Activated naive CD4-positive, alpha-beta T cell treated with anti-CD3 and anti-CD28 coated beads for 36 hours (primary cell): Measurements from ENCODE around the gene IL17RA. TPM values are rescaled to one million over a fixed set of nuclear protein-coding genes. Genes with fewer than 3 reads are reported as not detected.
A peak's percentile ranks its signal among the peaks of the same experiment; 100 is the strongest.

ENCODE experiments used
- CTCF ChIA-PET: fragments of 350-600 bp; sonication (Branson Sonifier 250); formaldehyde crosslinking; loops from one replicate; lab custom pipeline; 2021; ENCODE audit warnings: antibody characterized with exemption; lab: Charles Lee
- DNase-seq: peaks from one replicate; pipeline ENCODE4 v3.0.0-alpha.2; 2020
- H3K27ac Mint-ChIP-seq: one replicate; pipeline ENCODE4 v1.8.0; 2021; ENCODE audit warnings: mild to moderate bottlenecking, mixed read lengths
- H3K27me3 Mint-ChIP-seq: one replicate; pipeline ENCODE4 v1.8.0; 2021; ENCODE audit warnings: low read depth, mixed read lengths
- H3K36me3 Mint-ChIP-seq: one replicate; pipeline ENCODE4 v1.8.0; 2021; ENCODE audit warnings: low read depth, mixed read lengths
- H3K4me1 Mint-ChIP-seq: one replicate; pipeline ENCODE4 v1.8.0; 2021; ENCODE audit warnings: low read depth, mixed read lengths
- H3K4me3 Mint-ChIP-seq: one replicate; pipeline ENCODE4 v1.8.0; 2021; ENCODE audit warnings: mild to moderate bottlenecking, moderate library complexity, mixed read lengths
- H3K9me3 Mint-ChIP-seq: one replicate; pipeline ENCODE4 v1.8.0; 2021; ENCODE audit warnings: mixed read lengths
- intact Hi-C: fragments of 100-400 bp; cut with micrococcal nuclease; formaldehyde crosslinking; loops from one replicate; pipeline ENCODE4 v1.15.1; 2023
- total RNA-seq, 2 experiments: library from RNA; stranded (reverse); gene quantifications; one replicate each; pipeline ENCODE4 v1.2.3, GENCODE V29; 2021

Gene IL17RA
- total RNA-seq, 2 experiments from 2014 or later = 10.2 to 10.7 TPM

DNA sequence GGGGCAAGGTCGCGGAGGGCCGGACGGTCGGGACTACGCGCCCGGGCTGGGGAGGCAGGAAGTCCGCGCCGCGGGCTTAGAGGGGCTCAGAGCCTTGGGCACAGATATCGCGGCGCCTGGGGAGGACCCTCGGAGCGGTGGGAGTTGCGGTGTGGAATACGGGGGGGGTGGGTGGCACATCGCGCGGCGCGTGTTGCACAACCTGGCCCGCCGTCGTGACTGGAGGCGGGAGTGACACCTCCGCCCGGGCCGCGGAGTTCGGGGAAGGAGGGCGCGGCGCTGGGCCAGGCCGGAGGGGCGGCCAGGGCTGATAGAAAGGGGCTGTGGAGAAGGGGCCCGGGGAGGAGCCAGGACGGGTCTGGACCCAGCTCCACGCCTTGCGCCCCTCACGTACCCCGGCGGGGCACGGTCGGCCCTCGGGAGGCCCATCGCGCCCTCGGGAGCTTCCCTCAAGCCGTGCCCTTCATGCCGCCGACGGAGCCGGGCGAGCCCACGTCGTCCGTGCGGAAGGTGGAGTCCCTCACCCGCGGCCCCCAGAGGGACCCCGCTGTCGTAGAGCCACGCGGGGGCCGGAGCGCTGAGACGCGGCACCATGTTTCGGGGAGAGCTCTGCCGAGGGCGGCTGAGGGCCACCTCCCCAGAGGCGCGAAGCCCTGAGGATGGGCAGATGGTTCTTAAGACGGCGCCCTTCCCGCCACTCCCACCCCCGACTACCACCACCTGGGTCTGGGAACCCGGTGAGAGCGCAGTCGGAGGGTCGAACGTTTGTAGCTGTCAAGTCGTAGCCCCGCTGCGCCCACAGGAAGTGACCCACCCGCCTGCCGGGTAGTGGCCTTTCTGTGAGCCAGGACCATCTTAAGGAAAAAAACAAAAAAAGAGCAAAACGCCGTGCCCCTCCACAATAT, 729 bp downstream of the IL17RA start:
- DNase-seq = peak; percentile 37
- Mint-ChIP-seq H3K4me1 (peaks cover 46% of the 10 kb centered on the region), H3K4me3 (peak overlapping the region; percentile 84), H3K27me3 (no peaks in the 10 kb centered on the region), H3K27ac (peak overlapping the region; percentile 85), H3K9me3 (no peaks in the 10 kb centered on the region), H3K36me3 (peaks cover 2% of the 10 kb centered on the region)
- CTCF ChIA-PET = interaction anchor here (0.6 to 2.2 kb wide), 5 partner anchors 10 to 217 kb away, joined by 3 to 5 read pairs (median 4); no protein-coding TSS in a partner anchor
- intact Hi-C loops = loop anchor here (2.0 to 10.0 kb wide), 4 partner anchors 13 to 992 kb away; partner anchors contain the start of genes BID and PEX26

DNA sequence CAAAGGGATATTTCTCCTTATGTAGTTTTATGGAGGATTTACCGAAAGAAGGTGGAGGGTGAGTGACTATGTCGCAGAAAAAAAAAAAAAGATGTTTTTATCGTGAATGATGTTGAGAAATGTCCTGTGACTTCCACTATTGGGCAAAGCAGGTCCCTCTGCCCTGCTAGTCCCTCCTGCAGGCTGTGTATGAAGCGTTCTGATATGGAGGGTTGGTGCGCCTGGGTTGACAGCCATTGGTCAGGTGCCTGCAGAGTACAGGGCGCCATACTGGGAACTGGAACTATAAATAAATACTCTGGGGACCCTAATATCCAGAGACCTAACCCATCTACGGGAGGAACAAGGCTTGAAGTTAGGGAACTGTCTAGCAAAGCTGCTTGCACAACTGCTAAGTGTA, 1.5 kb downstream of the IL17RA start:
- peak; percentile 58 for DNase-seq
- H3K27ac Mint-ChIP-seq = peak overlapping the region; percentile 81
- CTCF ChIA-PET = interaction anchor here (0.5 to 2.2 kb wide), 6 partner anchors 11 to 1020 kb away, joined by 3 to 7 read pairs (median 4); no protein-coding TSS in a partner anchor

DNA sequence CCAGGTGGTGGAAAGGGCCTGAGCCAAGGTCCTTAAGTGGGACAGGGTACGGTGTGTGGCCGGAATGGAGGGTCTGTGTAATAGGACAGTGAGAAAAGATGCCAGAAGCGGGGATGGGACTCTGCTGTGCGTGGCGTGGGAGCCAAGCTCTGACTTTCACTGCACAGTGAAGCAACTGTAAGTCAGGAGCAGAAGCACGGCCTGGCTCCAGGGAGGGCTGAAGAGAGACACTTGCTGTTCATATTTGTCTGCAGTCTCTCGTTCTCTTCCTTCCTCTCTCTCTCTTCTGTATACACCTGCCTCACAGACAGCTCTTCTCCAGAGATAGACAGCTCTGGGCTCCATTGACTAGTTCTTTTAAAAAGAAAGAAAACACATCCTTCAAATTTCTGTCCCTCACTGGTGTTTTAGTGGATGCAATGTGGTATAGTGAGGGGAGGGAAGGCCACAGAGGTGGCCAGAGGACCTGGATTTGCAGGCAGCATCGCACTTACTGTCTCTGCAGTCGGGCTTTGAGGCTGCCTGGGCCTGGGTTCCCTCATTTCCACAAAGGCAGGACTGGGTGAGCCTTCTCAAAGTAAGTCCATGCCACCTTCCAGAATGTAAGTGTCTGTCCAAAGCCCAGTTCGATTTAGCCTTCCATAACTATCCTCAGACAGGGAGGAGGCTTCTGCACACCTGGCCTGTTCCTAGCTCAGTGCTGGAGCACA, 2.1 kb downstream of the IL17RA start:
- Mint-ChIP-seq H3K36me3 (peaks cover 2% of the 10 kb centered on the region), H3K9me3 (no peaks in the 10 kb centered on the region), H3K4me1 (peaks cover 60% of the 10 kb centered on the region), H3K27ac (peak overlapping the region; percentile 77), H3K27me3 (no peaks in the 10 kb centered on the region), H3K4me3 (peak overlapping the region; percentile 84)
- intact Hi-C loops = loop anchor here (1.0 to 10.0 kb wide), 6 partner anchors 30 to 990 kb away; partner anchors contain the start of genes BID and PEX26
- CTCF ChIA-PET = interaction anchor here (0.5 to 2.2 kb wide), 7 partner anchors 9 to 1019 kb away, joined by 3 to 7 read pairs (median 5); no protein-coding TSS in a partner anchor
- peak; percentile 31 for DNase-seq

More for the DNA sequence above, 1.5 kb downstream of the IL17RA start:
- no peaks in the 10 kb centered on the region for H3K9me3 Mint-ChIP-seq
- intact Hi-C loops = loop anchor here (5.0 to 10.0 kb wide), 3 partner anchors 686 to 991 kb away; partner anchors contain the start of genes BID and PEX26
- peaks cover 2% of the 10 kb centered on the region for H3K36me3 Mint-ChIP-seq
- peak overlapping the region; percentile 84 for H3K4me3 Mint-ChIP-seq
- H3K4me1 Mint-ChIP-seq = peaks cover 53% of the 10 kb centered on the region
- no peaks in the 10 kb centered on the region for H3K27me3 Mint-ChIP-seq

DNA sequence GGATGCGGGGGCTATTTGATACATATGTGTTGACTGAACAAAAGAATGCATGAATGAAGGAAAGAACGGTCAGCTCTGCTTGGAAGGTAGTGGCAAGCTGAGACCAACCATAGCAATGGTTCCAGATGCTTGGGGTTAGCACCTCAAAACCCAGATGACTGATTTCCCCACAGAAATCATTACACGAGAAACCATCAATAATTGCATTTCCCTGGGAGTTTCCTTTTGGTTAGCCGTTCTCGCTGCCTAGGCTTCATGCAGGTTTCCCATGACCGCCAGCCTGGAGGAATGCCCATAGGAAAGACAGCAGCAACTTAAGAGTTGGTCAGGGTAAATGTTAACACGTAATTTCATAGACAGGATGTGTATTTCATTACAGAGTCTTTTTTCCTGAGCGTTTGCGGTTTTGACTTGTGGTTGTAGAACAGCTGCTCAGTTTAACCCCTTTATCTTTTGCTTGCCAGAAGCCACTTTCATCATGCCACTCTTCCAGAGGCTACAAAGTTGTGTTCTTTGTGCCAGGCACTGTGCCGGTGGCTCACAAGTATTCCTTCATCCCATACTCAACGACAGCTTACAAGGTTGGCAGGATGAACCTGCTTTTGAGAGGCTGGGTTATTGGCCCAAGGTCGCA, 2.8 kb downstream of the IL17RA start:
- Mint-ChIP-seq H3K27me3 (no peaks in the 10 kb centered on the region), H3K36me3 (peaks cover 2% of the 10 kb centered on the region), H3K27ac (peak overlapping the region; percentile 77), H3K4me1 (peaks cover 66% of the 10 kb centered on the region), H3K4me3 (peak overlapping the region; percentile 84), H3K9me3 (no peaks in the 10 kb centered on the region)
- CTCF ChIA-PET = interaction anchor here (1.0 to 2.2 kb wide), 7 partner anchors 8 to 414 kb away, joined by 3 to 7 read pairs (median 5); no protein-coding TSS in a partner anchor
- peak; percentile 77 for DNase-seq
- intact Hi-C loops = loop anchor here (1.0 to 10.0 kb wide), 6 partner anchors 30 to 990 kb away; partner anchors contain the start of genes BID and PEX26

DNA sequence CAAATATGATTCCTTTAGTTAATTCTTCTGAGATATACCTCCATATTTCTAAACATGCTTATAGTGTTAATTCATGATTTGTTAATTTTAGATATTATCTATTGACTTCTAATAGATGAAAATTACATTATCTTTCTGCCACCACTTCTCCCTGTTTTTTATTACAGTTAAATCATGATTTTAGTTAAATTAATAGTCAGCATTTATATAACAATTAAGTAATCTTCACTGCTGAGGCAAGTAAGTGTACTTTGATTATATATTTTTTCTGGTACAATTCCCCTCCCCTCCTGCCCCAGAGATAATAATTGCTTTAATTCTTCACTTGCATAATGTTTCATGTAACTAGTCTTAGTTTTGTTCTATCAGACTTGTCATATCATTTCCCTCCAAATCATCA, 5.8 kb downstream of the IL17RA start:
- H3K27ac Mint-ChIP-seq = no peak overlapping the region
- peaks cover 2% of the 10 kb centered on the region for H3K36me3 Mint-ChIP-seq
- no peak overlapping the region for H3K4me3 Mint-ChIP-seq
- H3K27me3 Mint-ChIP-seq = no peaks in the 10 kb centered on the region
- peaks cover 87% of the 10 kb centered on the region for H3K4me1 Mint-ChIP-seq
- CTCF ChIA-PET = interaction anchor here (1.1 kb wide), 1 partner anchor 81 kb away, joined by 4 read pairs; no protein-coding TSS in a partner anchor
- H3K9me3 Mint-ChIP-seq = no peaks in the 10 kb centered on the region
- intact Hi-C loops = no loop called here
- no peak for DNase-seq

DNA sequence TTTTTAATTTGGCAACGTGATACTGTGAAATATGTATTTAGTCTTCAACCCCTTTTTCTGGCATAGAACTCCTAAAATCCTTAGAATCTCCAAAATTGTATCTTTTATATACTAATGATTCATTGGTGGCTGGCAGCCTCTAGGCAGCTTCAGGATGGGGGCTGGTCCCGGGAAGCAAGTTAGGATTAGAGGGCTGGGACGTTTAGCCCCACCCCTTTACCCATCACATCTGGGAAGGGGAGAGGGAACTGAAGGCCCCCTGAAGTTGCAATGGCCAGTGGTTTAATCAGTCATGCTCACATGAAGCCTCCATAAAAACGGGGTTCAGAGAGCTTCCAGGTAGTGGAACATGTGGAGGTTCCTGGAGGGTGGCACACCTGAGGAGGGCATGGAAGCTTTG, 7.1 kb downstream of the IL17RA start:
- DNase-seq = no peak
- Mint-ChIP-seq H3K9me3 (no peaks in the 10 kb centered on the region), H3K27ac (no peak overlapping the region), H3K36me3 (no peaks in the 10 kb centered on the region), H3K4me1 (peaks cover 87% of the 10 kb centered on the region), H3K4me3 (no peak overlapping the region), H3K27me3 (no peaks in the 10 kb centered on the region)
- intact Hi-C loops = no loop called here
- CTCF ChIA-PET = interaction anchor here (0.7 to 0.8 kb wide), 2 partner anchors 80 to 650 kb away, joined by 3 read pairs; no protein-coding TSS in a partner anchor

DNA sequence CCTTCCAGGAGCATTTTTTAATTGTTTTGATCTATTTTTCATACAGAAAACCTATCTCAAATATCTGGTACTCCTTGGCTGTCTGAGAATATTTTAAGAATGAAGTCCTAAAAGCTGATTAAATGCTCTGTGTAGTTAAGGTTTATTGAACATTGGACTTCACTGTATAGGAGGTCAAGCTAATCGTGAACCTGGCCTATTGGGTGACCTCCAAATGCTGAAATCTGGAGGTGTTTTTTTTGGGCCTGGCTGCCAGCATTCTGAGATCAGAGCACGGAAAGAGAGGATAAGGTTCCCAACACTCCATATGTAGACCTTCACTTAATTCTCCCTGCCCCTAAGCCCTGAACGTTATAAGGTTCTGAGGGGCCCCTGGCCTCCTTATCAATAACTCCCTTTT, 8.3 kb downstream of the IL17RA start:
- intact Hi-C loops = no loop called here
- DNase-seq = no peak
- CTCF ChIA-PET = interaction anchor here (0.6 to 1.5 kb wide), 3 partner anchors 13 to 78 kb away, joined by 3 to 4 read pairs (median 4); no protein-coding TSS in a partner anchor
- H3K36me3 Mint-ChIP-seq = peaks cover 4% of the 10 kb centered on the region
- H3K27me3 Mint-ChIP-seq = no peaks in the 10 kb centered on the region
- no peak overlapping the region for H3K27ac Mint-ChIP-seq
- H3K4me3 Mint-ChIP-seq = no peak overlapping the region
- no peaks in the 10 kb centered on the region for H3K9me3 Mint-ChIP-seq
- H3K4me1 Mint-ChIP-seq = peaks cover 87% of the 10 kb centered on the region

DNA sequence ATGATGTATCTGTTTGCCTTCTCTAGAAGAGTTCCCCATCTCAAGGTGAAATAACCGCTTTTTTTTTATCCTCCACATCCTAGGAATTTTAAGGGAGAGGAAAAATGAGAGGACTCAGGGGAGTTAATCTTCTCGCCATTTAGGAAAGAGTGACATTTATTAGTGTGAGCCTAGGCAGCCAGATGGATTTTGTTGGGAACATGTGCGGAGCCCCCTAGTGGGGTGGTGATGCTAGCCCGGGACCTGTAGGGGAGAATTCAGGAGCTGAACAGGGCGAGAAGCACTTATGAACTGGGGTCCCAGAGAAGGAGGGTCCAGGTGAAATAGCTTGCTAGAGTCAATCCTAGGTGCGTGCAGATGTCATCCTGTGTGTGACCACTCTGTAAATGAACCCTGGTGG, 10.7 kb downstream of the IL17RA start:
- Mint-ChIP-seq H3K36me3 (peaks cover 18% of the 10 kb centered on the region), H3K9me3 (no peaks in the 10 kb centered on the region), H3K4me3 (no peak overlapping the region), H3K4me1 (peaks cover 91% of the 10 kb centered on the region), H3K27me3 (no peaks in the 10 kb centered on the region), H3K27ac (no peak overlapping the region)
- intact Hi-C loops = no loop called here
- CTCF ChIA-PET = interaction anchor here (0.7 to 2.3 kb wide), 8 partner anchors 8 to 90 kb away, joined by 3 to 9 read pairs (median 3); no protein-coding TSS in a partner anchor
- DNase-seq = peak; percentile 3

DNA sequence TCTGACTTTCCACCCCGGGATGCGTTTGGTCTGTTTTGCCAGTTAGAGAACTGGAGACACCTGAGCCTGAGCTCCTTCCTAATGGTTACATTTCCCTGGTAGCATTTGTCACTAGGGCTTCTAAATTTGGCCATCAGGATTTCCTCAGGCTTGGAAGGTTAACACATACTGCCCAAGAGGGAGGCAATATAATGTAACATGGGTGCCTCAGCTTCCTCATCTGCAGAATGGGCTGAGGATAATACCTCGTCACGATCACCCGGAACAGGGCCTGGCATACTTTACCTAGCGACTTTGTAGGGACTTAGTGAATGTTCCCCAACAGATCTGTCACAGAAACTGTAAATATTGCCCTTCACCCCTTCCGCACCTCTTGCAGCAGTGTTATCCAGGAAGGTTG, 11.3 kb downstream of the IL17RA start:
- Mint-ChIP-seq H3K9me3 (no peaks in the 10 kb centered on the region), H3K4me3 (no peak overlapping the region), H3K27me3 (no peaks in the 10 kb centered on the region), H3K4me1 (peaks cover 91% of the 10 kb centered on the region), H3K27ac (no peak overlapping the region), H3K36me3 (peaks cover 22% of the 10 kb centered on the region)
- DNase-seq = no peak
- CTCF ChIA-PET = interaction anchor here (0.7 to 2.3 kb wide), 8 partner anchors 9 to 89 kb away, joined by 3 to 9 read pairs (median 4); no protein-coding TSS in a partner anchor
- intact Hi-C loops = no loop called here

DNA sequence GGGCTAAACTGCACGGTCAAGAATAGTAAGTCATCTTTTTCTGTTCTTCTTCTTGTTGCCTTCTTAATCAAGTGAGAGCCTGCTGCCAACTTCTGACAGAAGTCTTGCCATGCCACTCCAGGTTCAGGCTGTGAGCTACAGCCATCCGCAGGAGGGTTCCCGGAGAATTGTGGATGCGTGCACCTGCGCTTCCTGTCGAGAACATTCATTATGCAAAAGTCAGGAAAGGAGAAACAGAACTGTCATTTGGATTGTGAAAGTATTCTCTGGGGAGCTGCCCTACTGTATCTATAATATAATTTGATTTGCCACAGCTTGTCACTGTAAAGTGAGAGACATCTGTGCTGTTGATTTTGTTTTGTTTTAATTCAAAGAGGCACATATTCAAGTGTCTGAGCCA, 12.3 kb downstream of the IL17RA start:
- H3K4me3 Mint-ChIP-seq = no peak overlapping the region
- intact Hi-C loops = no loop called here
- CTCF ChIA-PET = interaction anchor here (1.0 to 2.3 kb wide), 7 partner anchors 9 to 88 kb away, joined by 3 to 9 read pairs (median 5); no protein-coding TSS in a partner anchor
- no peaks in the 10 kb centered on the region for H3K27me3 Mint-ChIP-seq
- peaks cover 32% of the 10 kb centered on the region for H3K36me3 Mint-ChIP-seq
- H3K27ac Mint-ChIP-seq = no peak overlapping the region
- H3K4me1 Mint-ChIP-seq = peaks cover 91% of the 10 kb centered on the region
- DNase-seq = no peak
- H3K9me3 Mint-ChIP-seq = no peaks in the 10 kb centered on the region

DNA sequence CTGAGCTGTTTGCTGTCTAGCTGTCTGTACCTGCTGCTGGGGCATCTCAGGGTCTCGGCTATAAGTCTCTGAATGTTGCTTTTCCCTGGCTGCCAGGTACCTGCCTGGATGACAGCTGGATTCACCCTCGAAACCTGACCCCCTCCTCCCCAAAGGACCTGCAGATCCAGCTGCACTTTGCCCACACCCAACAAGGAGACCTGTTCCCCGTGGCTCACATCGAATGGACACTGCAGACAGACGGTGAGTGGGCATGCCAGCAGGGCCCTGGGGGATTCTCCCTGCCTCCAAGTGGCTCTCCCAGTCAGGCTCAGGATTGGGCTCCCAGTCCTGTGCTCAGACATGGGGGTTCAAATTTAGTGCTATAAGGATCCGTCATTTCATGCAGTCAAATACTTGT, 12.9 kb downstream of the IL17RA start:
- Mint-ChIP-seq H3K4me3 (no peak overlapping the region), H3K27me3 (no peaks in the 10 kb centered on the region), H3K9me3 (no peaks in the 10 kb centered on the region), H3K4me1 (peaks cover 89% of the 10 kb centered on the region), H3K27ac (no peak overlapping the region), H3K36me3 (peaks cover 37% of the 10 kb centered on the region)
- DNase-seq = no peak
- CTCF ChIA-PET = interaction anchor here (1.0 to 1.5 kb wide), 5 partner anchors 10 to 74 kb away, joined by 3 to 5 read pairs (median 5); no protein-coding TSS in a partner anchor
- intact Hi-C loops = loop anchor here (1.0 to 2.0 kb wide), 2 partner anchors 13 to 20 kb away; partner anchors contain the start of gene IL17RA
